Subcutaneous abdominal adipose tissue (tissue), 5 donors: Measurements from ENCODE around the gene IFI27L1.

Experiments used
- H3K27ac ChIP-seq: one replicate; pipeline ENCODE4 v1.7.0; 2013; ENCODE audit warnings: low read depth, mild to moderate bottlenecking, inconsistent platforms, low read length, moderate library complexity
- H3K27me3 ChIP-seq, 5 donors: one replicate each; pipeline ENCODE4 v1.7.0; 2013; ENCODE audit warnings: low read length in 5 of 5, inconsistent platforms in 1 of 5; ENCODE audit not compliant: control insufficient read depth in 5 of 5, insufficient read depth in 4 of 5
- H3K36me3 ChIP-seq, 5 donors: one replicate each; pipeline ENCODE4 v1.7.0; 2013; ENCODE audit warnings: low read length in 5 of 5; ENCODE audit not compliant: control insufficient read depth in 5 of 5, insufficient read depth in 5 of 5
- H3K4me1 ChIP-seq, 5 donors: one replicate each; pipeline ENCODE4 v1.7.0; 2013; ENCODE audit warnings: low read length in 5 of 5, mild to moderate bottlenecking in 3 of 5, moderate library complexity in 1 of 5; ENCODE audit not compliant: control insufficient read depth in 5 of 5, insufficient read depth in 5 of 5
- H3K4me3 ChIP-seq, 5 donors: one replicate each; pipeline ENCODE4 v1.7.0; 2013; ENCODE audit warnings: low read length in 5 of 5, low read depth in 1 of 5
- H3K9ac ChIP-seq, 5 donors: one replicate each; pipeline ENCODE4 v1.7.0; 2013; ENCODE audit warnings: low read length in 5 of 5, mild to moderate bottlenecking in 4 of 5, moderate library complexity in 3 of 5
- H3K9me3 ChIP-seq, 5 donors: one replicate each; pipeline ENCODE4 v1.7.0; 2013; ENCODE audit warnings: low read length in 5 of 5; ENCODE audit not compliant: control insufficient read depth in 5 of 5
- donor health status: healthy.
- donor health status: healthy.
- donor health status: healthy.
- donor health status: healthy.
- donor health status: healthy.

IFI27L1 gene

DNA sequence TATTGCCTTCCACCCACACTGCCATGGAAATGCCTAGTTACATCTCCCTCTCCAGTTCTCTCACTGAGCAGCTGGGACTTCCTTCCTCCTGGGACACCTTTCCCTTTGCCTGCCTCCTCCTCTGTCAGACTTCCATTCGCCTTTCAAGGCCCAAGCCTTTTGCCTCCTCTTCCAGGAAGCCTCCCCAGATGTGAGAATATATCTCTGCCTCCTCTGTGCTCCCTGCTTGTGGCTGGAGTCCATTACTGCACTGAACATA is 45.2 kb downstream of the IFI27L1 start:
- Histone ChIP-seq H3K9ac (no peak overlapping the region), H3K9me3 (no peaks in the 10 kb centered on the region)

DNA sequence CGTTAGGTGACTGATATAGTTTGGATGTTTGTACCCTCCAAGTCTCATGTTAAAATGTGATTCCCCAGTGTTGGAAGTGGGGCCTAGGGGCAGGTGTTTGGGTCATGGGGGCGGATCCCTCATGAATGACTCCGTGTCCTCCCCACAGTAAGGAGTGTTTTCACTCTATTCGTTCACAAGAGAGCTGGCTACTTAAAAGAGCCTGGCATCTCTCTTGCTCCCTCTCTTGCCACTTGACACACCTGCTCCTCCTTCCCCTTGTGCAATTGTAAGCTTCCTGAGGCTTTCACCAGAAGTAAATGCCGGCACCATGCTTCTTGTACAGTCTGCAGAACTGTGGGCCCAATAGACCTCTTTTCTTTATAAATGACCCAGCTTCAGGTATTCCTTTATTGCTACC is 45.7 kb downstream of the IFI27L1 start:
- Histone ChIP-seq H3K4me3 (no peak overlapping the region), H3K4me1 (peaks cover 2 to 21% (median 16%) of the 10 kb centered on the region in 5 donors), H3K9ac (no peak overlapping the region), H3K36me3 (peaks cover 0 to 11% (median 3%) of the 10 kb centered on the region in 5 donors), H3K27ac (no peak overlapping the region), H3K9me3 (no peaks in the 10 kb centered on the region), H3K27me3 (no peaks in the 10 kb centered on the region)

More for the DNA sequence above, 45.2 kb downstream of the IFI27L1 start:
- no peak overlapping the region for H3K4me3 ChIP-seq
- peaks cover 2 to 21% (median 16%) of the 10 kb centered on the region in 5 donors for H3K4me1 ChIP-seq
- H3K27ac ChIP-seq = no peak overlapping the region
- H3K27me3 ChIP-seq = no peaks in the 10 kb centered on the region
- H3K36me3 ChIP-seq = peaks cover 0 to 11% (median 3%) of the 10 kb centered on the region in 5 donors

DNA sequence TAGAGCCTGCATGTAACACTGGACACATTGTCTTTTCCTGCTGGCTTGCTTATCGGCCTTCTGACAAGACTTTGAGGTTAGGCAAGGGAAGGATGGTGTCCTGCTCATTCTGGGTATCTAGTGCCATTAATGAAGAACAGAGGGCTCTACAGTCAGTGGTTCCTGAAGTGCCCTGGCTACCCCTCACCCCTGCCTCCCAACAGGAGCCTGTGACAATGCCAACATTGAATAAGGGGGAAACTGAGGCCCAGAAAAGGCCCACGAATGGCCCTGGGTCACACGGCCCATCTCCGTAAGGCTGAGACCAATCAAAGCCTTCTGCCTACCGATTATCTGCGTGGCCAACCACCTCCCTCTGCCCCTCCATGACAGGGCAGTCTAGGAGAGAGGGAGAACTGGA is 46.2 kb downstream of the IFI27L1 start:
- no peaks in the 10 kb centered on the region for H3K27me3 ChIP-seq
- H3K9me3 ChIP-seq = no peaks in the 10 kb centered on the region
- H3K27ac ChIP-seq = no peak overlapping the region
- H3K4me1 ChIP-seq = peaks cover 2 to 21% (median 16%) of the 10 kb centered on the region in 5 donors
- H3K4me3 ChIP-seq = no peak overlapping the region
- H3K36me3 ChIP-seq = peaks cover 0 to 11% (median 3%) of the 10 kb centered on the region in 5 donors
- no peak overlapping the region for H3K9ac ChIP-seq

DNA sequence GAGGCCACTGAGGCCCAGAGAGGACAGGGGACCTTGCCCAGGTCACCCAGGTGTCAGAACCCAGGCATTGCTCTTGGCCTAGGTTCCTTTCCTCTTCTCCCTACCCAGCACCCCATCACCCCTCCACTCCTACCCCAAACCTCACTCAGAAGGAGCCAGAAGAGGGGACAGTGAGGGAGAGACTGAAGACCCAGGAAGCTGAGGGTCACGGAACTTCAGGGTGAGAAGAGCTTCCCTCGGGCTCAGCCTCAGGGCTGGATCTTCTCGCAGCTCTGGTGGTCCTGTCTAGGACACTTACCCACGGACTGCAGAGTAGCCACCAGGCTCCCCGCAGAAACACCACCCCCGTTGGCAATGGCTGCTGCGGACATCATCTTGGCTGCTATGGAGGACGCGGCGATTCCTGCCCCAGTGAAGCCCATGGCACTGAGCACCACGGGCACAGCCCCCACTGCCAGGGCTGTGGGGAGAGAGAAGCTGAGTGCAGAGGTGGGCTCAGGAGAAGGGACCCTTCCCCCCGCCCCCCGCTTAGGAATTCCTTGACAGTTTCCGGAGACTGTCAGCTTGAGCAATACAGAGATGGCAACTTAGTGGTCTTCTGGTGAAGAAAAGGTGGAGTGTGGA is 47.2 kb downstream of the IFI27L1 start:
- H3K9ac ChIP-seq = peak overlapping the region in 1 of 5 donors; percentile 69
- peak overlapping the region; percentile 85 for H3K27ac ChIP-seq
- H3K27me3 ChIP-seq = no peaks in the 10 kb centered on the region
- H3K9me3 ChIP-seq = no peaks in the 10 kb centered on the region
- H3K4me3 ChIP-seq = peak overlapping the region in 3 of 5 donors; percentile 59 to 70 (median 68)
- H3K36me3 ChIP-seq = peaks cover 0 to 11% (median 3%) of the 10 kb centered on the region in 5 donors
- H3K4me1 ChIP-seq = peaks cover 2 to 21% (median 16%) of the 10 kb centered on the region in 5 donors

DNA sequence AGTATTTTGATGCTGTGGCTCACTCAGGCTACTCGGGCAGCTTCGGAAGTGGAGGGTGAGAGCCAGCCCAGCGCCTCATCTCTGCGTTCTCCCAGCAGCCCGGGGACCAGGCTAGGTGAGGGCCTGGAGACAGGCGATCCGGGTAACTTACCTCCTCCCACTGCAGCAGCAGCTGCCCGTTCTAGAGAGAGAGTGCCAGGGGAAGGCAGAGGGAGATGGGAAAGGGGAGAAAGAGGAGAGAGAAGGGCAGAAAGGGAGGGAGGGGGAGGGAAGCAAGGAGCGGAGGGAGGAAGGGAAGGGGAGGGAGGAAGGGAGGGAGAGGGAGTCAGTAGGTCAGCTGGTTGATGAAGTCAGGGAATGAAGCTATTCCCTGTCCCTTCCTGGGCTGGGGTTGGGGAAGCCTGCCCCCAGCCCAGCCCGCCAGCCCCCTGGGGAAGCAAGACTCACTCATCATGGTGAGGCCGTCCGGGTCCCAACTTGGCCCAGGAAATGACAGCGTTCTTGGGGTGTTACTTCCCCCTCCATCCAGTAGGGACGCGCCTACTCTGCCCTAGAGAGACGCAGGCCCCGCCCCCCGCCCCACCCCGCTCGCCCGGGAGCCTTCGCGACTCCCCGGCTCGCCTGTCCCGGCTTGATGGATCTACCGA is 48.1 kb downstream of the IFI27L1 start, which contains the start of gene IFI27L2:
Gene IFI27L2 (minus strand): TSS at position 494 of the 647 bp plus-strand sequence. CDS start 40 bp downstream, at position 454.
- H3K27ac ChIP-seq = peak within 1 kb of the TSS; percentile 85
- no peaks in the 10 kb centered on the region for H3K9me3 ChIP-seq
- peak within 1 kb of the TSS in 4 of 5 donors; percentile 47 to 70 (median 66) for H3K9ac ChIP-seq
- no peaks in the 10 kb centered on the region for H3K27me3 ChIP-seq
- H3K36me3 ChIP-seq = peaks cover 0 to 11% (median 3%) of the 10 kb centered on the region in 5 donors
- peaks cover 2 to 21% (median 16%) of the 10 kb centered on the region in 5 donors for H3K4me1 ChIP-seq
- peak within 1 kb of the TSS; percentile 59 to 70 (median 64) for H3K4me3 ChIP-seq

DNA sequence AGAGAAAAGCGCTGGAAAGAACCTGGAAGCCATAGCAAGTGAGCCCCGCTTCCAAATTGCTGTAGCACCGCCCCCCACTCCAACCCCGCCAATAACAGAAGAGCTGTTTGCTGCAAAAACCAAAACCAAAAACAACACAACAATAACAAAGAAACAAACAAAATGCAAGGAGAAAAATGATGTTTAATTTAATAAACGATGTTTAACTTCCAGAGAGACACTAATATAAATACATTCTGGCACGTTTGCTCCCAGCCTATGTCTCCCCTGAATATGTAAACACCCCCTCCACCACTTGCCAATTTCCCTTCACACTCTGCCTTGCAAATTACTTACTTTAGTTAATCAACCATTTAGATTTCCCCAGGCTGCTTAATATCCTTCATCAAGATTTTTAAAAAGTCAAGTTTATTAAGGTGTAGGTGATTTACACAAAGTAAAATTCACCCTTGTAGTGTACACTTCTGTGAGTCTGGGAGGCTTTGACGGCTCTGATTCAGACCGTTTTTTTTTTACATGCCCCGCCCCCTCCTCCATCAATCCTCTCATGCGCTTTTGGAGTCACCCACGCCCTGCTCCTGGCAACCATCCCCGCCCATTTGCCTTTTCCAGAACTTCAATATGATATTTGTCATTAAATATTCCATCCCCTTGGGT is 48.8 kb downstream of the IFI27L1 start:
- H3K4me1 ChIP-seq = peaks cover 2 to 21% (median 16%) of the 10 kb centered on the region in 5 donors
- peaks cover 0 to 11% (median 3%) of the 10 kb centered on the region in 5 donors for H3K36me3 ChIP-seq
- H3K27me3 ChIP-seq = no peaks in the 10 kb centered on the region
- no peaks in the 10 kb centered on the region for H3K9me3 ChIP-seq
- peak overlapping the region; percentile 57 to 70 (median 60) for H3K4me3 ChIP-seq
- no peak overlapping the region for H3K27ac ChIP-seq
- H3K9ac ChIP-seq = peak overlapping the region in 2 of 5 donors; percentile 32 to 48

DNA sequence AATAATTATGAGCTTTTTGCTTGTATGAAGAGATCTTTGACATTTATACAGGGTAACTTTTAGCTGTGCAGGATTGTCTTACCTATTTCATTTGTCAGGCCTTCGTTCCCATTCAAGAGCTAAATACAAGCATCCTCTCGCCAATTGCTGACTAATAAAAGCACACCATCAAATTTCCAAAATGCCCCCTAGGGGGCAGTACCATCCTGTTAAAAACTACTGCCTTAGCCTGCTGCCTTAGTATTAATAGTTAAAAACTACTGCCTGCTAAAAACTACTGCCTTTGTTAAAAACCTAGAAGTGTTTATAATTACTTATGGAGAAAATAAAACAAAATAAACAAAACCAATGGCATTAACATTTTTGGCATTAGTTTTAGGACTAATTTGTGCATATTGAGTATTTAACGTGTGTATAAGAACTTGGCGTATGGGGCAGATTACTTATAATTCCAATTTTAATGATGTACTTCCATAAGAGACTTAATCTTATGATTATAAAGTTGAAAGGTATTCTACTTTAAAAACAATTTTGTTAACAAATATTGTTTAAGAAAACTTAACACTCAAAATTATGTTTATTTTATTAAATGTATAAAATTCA is 51.3 kb downstream of the IFI27L1 start:
- H3K27ac ChIP-seq = no peak overlapping the region
- H3K4me1 ChIP-seq = peaks cover 2 to 21% (median 16%) of the 10 kb centered on the region in 5 donors
- H3K27me3 ChIP-seq = no peaks in the 10 kb centered on the region
- H3K36me3 ChIP-seq = peaks cover 0 to 3% (median 0%) of the 10 kb centered on the region in 5 donors
- H3K9me3 ChIP-seq = peaks cover 0 to 8% (median 3%) of the 10 kb centered on the region in 5 donors
- no peak overlapping the region for H3K4me3 ChIP-seq
- no peak overlapping the region for H3K9ac ChIP-seq

DNA sequence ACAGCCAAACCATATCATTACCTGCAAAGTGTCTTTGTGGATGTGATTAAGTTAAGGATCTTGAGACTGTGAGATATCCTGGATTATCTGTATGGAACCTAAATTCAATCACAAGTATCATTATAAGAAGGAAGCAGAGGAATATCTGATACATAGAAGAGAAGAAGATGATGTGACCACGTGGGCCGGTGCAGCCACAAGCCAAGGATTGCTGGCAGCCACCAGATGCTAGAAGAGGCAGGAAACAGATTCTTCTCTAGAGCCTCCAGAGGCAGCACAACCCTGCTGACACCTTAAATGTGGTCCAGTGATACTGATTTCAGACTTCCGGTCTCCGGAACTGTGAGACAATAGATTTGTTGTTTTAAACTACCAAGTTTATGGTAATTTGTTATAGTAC is 54.4 kb downstream of the IFI27L1 start:
- H3K4me1 ChIP-seq = peaks cover 0 to 2% (median 0%) of the 10 kb centered on the region in 5 donors
- no peak overlapping the region for H3K4me3 ChIP-seq
- H3K27ac ChIP-seq = no peak overlapping the region
- peaks cover 0 to 13% (median 5%) of the 10 kb centered on the region in 5 donors for H3K27me3 ChIP-seq
- no peak overlapping the region for H3K9ac ChIP-seq
- H3K36me3 ChIP-seq = no peaks in the 10 kb centered on the region
- peaks cover 0 to 8% (median 3%) of the 10 kb centered on the region in 5 donors for H3K9me3 ChIP-seq

DNA sequence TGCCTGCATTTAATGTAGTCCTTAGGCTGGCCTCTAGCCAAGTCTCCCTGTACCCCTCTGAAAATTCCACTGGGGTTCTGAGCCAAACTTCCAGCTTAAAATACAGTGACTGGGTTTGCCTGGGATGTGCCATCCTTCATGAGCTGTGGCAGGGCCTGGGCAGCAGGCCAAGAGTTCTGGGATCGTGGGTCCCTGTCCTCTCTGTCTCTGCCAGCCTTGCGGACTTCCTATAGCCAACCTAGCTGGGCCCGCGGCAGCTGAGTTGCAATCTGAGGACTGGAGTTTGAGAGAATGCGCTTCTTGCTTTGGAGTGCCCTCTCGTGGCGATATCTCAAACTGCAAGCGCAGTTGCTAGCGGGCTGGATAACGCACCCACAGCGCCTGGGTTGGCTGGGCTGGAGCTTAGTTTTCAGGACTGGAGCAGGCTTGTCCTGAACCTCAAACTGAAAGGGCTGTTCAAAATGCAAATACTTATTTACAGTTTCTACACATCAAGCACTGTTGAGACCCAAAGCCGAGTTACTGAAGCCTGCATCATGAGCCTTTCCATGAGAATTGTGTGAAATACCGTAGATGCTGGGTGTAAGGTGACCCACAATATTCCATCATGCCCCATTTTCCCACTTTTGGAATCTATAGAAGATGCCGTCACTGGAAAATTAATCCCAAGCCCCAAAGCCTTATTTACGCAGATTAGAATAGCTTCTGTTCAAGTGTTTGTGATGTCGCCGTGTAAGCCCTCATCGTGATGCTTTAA is 55.6 kb downstream of the IFI27L1 start:
- H3K9ac ChIP-seq = no peak overlapping the region
- no peaks in the 10 kb centered on the region for H3K36me3 ChIP-seq
- H3K27ac ChIP-seq = no peak overlapping the region
- peaks cover 0 to 8% (median 3%) of the 10 kb centered on the region in 5 donors for H3K9me3 ChIP-seq
- H3K4me1 ChIP-seq = peaks cover 0 to 2% (median 0%) of the 10 kb centered on the region in 5 donors
- no peak overlapping the region for H3K4me3 ChIP-seq
- peaks cover 0 to 15% (median 5%) of the 10 kb centered on the region in 5 donors for H3K27me3 ChIP-seq
